COLO668 (cell line): ENCODE data around the gene TMCO4.

ENCODE experiments used
- DNase-seq: peaks from one replicate; lab custom pipeline; 2025; ENCODE audit not compliant: unreplicated experiment; lab: John Stamatoyannopoulos, UW

Gene TMCO4

DNA sequence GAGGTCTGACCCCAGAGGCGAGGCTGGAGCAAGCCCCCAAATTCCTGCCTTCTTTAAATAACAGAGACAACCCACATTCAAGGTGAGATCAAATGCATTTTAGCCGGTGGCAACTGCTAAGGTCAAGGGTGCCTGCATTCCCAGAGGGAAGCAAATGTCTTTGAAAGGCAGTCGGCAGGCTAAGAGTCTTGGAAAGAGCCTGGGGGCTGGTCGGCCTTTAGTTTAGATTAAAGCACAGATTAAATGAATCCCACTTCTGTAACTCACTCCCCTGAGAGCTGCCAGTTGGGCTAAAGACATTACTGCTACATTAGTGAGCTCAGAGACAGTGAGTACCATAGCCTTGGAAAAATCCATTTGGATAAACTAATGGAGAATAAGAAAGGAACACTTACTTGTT is 75.8 kb downstream of the TMCO4 start:
- DNase-seq = no peak

DNA sequence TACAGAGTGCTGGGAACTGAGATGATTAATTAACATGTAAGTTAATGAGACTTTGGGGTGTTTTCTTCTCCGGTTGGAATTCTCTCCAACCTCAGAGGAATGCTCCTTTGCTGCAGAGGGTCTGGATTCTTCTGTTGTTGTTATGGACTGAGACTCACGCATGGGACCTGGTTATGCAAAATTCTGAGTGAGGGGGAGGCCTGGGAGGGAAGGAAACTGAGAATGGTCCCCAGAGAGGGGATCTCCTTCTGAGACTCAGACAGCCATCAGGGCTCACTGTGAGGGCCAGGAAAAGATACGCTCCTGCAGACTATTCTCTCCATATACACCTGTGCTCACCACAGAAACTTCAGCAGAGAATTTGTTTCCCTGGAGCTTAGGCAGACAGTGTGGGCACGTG is 78.7 kb downstream of the TMCO4 start:
- DNase-seq = no peak

DNA sequence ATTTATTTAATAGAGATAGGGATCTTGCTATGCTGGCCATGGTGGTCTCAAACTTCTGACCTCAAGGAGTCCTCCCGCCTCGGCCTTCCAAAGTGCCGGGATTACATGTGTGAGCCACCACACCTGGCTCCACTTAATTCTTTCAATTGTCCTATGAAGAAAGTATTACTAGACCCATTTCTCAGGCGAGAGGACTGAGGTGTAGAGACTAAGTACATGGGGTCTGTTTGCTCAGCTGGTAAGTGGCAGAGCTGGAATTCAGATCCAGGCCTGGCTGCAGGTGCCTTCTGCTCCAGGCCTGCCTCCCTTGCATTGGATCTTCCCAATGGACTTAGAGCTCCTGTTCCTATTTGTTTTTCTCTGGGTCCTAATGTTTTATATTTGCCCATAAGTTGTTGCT is 79.5 kb downstream of the TMCO4 start:
- DNase-seq = no peak

DNA sequence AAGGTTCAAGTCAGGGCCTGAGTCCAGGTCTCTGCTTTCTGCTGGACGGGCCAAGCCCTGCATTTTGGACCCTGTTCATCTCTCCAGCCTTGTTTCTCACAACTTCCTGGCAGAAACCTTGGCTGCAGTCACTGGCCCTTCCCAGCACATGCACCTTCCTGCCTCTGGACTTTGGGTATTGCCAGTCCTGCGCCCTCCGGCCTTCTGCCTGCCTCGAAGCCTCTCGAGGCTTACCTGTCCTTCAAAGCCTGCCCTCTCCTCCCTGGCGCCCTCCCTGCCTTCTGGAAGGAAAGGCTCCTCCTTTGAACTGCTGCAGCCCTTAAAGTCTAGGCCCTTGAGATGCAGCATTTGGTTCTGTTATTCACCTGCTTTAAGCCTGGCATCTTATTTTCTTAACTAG is 82.2 kb downstream of the TMCO4 start:
- DNase-seq = no peak

DNA sequence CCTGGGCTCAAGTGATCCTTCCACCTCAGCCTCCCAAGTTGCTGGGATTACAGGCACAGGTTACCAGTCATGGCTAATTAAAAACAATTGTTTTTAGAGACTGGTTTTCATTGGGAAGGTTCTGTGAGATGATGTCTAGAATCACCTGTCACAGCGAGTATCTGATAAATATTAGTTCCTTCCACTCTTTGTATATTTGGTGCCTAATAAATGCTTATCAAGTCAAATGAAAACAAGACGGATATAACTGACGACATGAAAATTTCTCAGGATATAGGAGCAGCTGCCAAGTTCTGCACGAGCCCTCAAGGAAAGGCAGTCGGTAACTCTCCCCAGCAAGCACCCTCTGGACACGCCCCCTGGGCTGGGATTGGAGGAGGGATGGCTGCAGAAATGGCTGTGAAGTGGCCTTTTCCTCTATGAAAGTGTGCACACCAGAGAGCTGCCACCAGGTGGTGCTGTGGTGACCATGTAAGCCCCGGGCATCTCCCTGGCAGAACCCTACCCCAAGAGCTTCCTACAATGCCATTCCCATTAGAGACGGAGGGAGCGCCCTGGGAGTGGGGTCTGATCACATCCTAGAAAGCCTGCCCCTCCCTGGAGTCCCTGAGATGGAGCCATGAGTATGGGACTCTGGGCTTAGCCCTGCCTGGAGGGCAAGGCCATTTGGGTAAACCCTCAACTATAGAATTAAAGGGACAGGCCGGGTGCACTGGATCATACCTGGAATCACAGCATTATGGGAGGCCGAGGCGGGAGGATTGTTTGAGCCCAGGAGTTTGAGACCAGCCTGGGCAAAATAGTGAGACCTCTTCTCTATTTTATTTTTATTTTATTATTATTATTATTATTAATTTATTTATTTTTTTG is 84.1 kb downstream of the TMCO4 start:
- peak; percentile 98 for DNase-seq

DNA sequence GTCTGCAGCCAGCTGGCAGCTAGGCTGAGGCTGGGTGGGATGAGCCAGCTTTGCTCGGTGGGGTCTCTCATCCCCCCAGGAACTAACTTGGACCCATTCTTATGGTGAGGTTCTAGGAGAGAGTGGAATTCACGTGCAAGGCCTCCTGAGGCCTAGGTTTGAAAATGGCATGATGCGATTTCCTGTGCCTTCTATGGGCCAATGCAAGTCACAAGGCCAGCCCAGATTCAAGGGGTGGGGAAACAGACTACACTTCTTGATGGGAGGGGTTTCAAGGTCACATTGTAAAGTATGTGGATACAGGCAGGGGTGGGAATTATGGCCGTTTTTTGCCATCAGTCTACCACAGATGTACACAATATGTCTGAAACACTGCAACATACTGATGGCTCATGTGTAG is 86.8 kb downstream of the TMCO4 start:
- no peak for DNase-seq

DNA sequence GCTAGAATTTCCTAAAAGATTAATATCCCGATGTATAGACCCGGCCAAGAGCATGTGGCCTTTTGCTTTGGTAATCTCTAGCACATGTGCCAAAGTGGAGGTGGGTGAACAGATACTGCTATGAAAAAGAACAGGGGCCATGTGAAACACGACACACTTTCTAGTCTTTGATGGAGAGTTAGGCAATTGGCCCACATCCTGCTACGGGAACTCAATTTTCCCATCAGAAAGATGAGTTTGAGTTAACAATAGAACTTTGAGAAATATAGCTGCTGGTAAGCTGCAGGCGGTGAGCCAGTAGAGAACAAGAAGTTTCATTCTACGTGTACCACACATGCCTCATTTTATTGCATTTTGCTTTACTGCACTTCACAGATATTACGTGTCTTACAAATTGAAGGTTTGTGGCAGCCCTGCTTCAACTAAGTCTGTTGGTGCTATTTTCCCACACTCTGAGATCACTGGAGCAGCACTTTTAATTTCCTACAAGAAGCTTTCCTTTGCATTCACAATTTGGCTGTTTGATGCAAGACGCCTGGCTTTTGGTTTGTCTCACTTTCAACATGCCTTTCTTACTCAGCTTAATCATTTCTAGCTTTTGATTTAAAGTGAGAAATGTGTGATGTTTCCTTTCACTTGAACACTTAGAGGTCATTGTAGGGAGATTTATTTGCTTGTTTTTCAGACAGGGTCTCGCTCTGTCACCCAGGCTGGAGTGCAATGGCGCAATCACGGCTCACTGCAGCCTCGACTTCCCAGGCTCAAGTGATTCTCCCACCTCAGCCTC is 88.7 kb downstream of the TMCO4 start:
- DNase-seq = no peak

DNA sequence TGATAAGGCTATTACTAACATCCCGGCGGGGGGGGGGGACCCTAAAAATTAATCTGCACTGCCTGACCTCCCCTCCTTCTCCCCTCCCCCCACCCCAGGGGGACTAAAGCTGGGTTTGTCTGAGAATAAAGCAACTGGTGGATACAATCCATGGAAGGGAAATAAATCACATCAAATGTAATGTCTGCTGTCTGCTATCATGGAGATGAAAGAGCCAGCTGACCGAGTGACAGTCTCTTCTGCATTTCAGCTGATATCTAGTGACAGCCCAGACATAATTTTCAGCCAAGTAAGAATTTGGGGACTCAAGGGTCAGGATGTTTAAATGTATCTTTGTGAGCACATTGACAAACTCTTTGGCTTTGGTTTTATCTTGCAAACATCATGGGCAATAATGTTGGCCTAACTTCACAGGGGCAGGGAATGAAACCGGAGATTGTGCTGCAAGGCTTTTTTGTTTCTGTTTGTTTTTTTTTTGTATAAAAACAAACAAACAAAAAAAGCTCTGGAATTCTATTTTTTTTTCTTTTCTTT is 90.4 kb downstream of the TMCO4 start:
- DNase-seq = no peak

DNA sequence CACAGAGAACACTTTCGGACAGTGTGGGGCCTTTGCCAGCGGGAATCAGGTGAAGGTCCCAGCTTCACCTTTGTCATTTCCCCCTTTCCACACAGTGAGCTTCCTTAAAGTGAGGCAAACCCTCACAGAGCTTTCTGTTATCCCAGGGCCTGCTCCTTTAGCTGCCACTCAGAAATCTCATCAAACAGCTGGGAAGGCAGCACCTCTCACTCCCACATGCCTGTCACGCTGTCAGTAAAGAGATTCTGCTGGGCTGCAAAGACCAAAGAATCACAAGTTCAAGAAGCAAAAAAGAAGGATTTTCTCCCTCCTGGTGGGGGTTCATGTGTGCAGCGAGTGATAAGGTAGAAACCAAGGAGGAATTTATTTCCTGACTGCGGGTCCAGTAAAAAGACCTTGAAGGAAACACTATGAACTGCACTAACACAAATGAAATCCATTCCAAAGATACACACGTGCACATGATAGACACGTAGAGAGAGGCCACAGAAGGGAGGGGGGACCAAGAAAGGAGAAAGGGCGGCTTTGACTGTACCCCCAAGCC is 91.1 kb downstream of the TMCO4 start:
- DNase-seq = no peak

DNA sequence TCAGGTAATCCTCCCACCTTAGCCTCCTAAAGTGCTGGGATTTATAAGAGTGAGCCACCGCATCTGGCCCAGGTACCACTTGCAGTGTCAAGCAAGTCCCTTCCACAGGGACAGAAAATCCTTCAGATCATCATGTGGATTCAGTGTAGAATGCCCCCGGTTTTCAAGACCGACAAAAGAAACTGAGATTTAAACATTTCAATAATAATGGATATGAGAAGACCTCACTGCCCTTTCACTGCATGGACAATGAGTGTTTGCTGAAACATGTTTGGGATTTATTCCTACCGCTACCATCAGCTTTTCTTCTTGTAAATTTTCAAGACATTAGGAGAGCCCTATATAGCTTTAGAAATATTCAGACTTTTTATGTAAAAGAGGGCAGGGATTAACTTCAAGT is 93.6 kb downstream of the TMCO4 start:
- no peak for DNase-seq

DNA sequence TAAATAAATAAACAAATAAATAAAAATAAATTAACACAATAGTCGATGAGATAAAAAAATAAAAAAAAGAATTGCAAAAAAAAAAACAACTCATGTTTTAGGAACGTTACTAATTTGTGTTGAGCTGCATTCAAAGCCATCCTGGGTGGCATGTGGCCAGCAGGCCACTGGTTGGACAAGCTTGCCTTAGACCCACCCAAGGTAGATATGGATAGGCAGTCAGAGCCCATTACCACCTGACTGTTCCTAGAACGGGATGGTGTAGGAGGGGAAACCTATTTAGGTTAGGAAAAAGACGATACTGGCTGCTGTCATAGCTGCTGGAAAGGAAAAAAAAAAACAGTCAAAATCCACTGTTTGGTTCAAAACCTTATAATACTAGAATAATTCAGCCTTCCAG is 94.3 kb downstream of the TMCO4 start:
- DNase-seq = no peak

DNA sequence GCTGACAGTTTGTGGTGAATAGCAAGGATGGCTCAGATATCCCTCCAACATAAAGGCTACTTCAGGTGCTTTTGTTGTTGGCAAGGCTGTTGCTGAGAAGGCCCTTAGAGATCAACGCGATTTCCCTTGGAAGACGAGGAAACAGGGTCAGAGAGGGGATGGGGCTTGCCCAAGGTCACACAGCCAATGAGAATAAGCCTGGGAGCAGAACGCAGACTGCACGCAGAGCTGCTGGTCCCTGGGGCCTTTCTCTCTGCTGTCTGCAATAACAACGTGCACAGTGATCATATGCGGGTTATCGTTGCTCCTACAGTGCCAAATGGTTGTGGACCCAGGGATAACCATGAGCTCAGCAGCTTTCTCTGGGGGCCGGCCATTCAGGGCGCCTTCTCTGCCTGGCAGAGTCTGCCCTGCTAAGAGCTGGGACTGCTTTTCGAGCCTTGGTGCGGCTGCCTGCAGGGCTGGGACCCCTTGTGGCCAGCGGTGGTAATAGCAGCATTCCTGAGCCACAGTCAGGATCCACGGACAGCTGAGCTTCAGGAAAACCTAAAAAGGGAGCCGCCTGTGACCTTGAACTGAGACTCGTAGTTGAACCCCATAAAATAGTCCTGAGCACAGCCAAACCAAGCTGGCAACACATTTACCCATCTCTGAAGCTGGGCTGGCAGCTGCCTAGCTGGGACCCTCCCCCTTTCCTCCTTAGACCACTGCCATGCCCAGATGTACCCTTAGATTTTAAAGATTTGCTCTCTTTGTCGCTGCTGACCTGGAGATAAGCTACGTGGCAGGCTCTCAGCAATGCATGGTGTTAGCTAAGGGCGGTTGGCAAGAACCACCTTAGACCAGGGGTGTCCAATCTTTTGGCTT is 95.2 kb downstream of the TMCO4 start:
- DNase-seq = peak; percentile 71

DNA sequence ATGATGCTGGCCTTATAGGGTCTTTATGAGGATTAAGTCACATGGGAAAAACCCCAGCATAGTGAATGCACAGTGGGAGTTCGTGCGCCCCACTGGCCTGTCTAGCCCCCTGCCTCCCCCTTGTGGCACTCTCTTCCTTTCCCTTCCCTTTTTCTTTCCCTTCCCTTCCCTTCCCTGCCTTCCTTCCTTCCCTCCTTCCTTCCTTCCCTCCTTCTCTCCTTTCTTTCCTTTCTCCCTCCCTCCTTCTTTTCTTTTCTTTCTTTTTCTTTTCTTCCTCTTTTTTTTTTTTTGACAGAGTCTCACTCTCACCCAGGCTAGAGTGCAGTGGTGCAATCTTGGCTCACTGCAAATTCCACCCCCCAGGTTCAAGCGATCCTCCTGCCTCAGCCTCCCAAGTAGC is 96.4 kb downstream of the TMCO4 start:
- no peak for DNase-seq

DNA sequence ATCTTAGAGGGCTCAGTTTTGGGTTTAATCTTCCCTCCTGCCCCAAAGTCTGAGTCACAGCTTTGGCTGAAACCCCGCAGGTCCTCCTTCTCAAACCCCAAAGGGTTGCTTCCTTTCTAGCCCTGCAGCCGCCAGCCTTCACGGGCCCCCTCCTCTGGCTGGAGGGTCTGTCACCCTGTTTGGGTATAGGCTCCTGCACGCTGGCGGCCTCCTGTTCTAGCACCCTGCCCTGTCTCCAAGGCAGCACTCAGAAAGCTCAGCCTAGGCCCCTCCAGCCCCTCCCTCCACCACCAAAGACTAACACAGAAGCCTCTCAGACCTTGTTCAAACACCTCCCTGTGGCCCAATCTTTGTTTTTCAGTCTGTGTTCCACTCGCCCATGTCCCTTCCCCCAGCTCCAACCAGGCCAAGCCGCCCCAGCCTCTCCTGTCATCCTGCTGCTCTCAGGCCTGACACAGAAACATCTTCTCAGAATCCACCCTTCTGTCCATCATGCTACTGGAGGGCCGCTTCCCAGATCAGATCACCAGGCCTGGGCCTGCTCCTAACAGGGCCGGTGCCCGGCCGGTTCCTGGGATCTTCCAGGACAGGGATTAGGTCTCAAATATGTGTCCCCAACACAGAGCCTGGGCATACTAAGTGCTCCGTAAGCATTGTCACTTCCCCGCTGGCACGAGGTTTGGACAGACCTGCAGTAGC is 99.5 kb downstream of the TMCO4 start:
- DNase-seq = no peak

DNA sequence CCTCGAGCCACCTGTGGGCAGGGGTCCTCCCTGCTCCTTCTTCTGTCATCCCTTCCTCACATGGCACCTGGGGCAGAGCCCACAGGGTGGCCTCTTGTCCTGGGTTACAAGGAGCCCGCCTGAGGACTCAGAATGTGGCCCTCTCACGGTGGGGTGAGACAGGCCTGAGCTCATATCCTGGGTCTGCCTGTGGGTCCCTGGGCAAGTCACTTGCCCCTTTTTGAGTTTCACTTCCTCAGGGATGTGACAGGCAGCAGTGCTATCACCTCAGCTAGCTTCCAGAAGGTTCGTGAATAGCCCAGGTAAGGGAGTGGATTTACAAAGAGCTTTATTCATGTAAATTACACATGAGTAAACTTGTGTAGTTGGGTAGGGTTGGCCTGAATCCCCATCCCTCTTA is 101.5 kb downstream of the TMCO4 start:
- no peak for DNase-seq

DNA sequence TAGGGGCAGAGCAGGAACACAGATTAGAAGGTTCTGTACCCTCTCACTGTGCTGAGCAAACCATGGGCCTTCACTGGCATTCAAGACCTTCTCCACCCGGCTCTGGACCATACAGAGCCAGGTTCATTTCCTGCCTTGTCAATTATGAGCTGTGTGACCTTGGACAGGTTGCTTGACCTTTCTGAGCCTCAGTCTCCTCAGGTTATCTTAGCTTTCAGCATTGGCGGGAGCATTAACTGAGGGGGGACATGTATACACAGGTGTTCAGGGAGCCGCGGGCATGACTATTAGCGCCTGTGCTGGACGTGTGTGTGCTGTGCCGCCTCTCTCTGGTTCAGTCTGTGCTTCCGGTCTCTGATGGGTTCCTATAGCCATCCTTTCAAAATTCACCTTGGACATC is 102.9 kb downstream of the TMCO4 start:
- DNase-seq = no peak

DNA sequence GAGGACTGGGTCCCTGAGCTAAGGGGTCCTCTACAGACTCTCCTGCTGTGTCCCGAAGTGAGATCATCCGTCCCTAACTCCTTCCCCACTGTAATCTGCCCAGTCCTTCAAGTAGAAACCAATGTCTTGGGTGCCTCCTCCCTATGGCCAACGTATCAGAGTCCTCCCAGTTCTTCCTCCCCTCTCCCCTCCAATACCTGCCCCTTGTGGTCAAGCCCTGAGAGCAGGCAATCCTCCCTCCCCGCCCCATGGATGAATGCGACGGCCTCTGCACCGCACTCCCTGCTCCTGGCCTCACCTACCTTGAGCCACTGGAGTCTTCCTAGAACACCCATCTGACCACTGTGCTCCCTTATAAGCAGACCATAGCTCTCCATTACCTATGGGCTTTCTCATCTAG is 103.9 kb downstream of the TMCO4 start:
- no peak for DNase-seq

DNA sequence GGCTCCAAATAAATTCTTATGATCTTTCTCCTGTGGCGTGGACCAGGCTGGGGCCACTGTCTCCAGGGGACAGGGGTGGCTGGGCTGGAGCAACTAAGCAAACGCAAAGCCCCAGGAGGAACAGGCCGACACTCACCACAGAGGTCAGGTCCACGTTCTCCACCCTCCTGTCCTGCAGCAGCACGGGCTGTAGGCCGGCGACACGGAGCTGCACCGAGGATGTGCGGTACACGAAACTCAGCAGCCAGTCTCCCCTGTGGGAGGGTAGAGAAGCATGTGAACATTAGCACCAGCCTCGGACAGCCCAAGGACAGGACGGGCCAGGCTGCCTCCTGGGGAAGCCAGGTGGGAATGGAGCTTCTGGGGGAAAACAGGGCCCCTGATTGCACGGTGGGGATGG is 105.4 kb downstream of the TMCO4 start:
- no peak for DNase-seq

DNA sequence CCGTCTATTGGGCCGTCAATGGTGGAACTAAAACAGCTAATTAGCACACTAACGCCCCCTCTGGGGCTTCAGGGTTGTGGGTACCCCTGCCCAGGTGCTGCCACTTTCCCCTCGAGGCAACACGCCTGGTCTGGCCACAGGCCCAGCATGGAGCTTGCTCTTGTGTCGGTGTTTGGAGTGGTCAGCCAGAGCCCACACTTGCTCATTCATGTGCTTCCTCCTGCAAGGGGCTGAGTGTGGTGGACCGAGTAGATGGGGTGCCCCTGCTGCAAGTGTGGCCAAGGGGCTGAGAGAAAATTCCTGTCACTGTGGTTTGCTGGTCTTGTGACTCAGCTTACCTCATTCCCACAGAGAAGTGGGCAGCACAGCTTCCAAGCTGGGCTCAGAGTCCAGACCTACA is 109.4 kb downstream of the TMCO4 start:
- DNase-seq = no peak

DNA sequence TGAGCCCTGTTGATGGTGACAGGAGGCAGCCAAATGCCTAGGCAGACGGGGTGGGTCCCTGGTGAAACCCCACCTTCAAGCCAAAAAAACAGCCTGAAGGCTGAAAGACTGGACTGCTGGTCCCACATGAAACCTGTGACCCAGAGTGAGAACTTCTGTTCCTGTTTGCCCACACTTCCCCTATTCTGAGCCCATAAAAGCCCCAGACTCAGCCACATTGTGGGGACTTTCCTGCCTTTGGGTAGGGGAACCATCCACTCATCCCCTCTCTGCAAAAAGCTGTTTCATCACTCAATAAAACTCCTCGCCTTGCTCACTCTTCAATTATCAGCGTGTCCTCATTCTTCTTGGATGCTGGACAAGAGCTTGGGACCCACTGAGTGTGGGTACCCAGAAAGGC is 109.9 kb downstream of the TMCO4 start:
- no peak for DNase-seq
